Endothelial cell of umbilical vein (primary cell): ENCODE results near the gene ACIN1. TPM values are rescaled to one million over a fixed set of nuclear protein-coding genes. Genes with fewer than 3 reads are reported as not detected.

Source experiments
- BruUV-seq: library from RNA; stranded (reverse); fragments of 400-500 nt; replicated peaks from 2 replicates; lab custom pipeline; 2021; lab: Mats Ljungman, UMichigan
- CTCF ChIA-PET: fragments of 300-600, 350-600 bp; sonication (Branson Sonifier 250); formaldehyde crosslinking; loops from one replicate; lab custom pipeline; 2021; ENCODE audit warnings: antibody characterized with exemption, inconsistent platforms; lab: Charles Lee
- POLR2A ChIA-PET: fragments of 300-600, 350-600 bp; sonication (Branson Sonifier 250); formaldehyde crosslinking; loops from one replicate; lab custom pipeline; 2021; ENCODE audit warnings: antibody characterized with exemption, inconsistent platforms; lab: Charles Lee
- DNase-seq: peaks from one replicate; pipeline ENCODE4 v3.0.0-alpha.2; 2011; ENCODE audit warnings: low read depth, low spot score
- FAIRE-seq: peaks from 2 replicates; lab custom pipeline; 2011; peaks lifted over from hg19 to GRCh38; lab: Jason Lieb, UNC
- H2AFZ ChIP-seq: 2 replicates; pipeline ENCODE4 v1.6.0; 2012; ENCODE audit warnings: low read depth, low read length, control low read depth, inconsistent platforms
- H3K27ac ChIP-seq: 2 replicates; pipeline ENCODE4 v1.5.1; 2011; ENCODE audit warnings: low read depth, mild to moderate bottlenecking, control low read depth, low read length, moderate library complexity; ENCODE audit not compliant: insufficient read depth
- H3K27me3 ChIP-seq, 2 experiments: 2 replicates each; pipeline versions ENCODE4 v1.6.0 to v1.6.1; 2011; ENCODE audit warnings: low read length in 2 of 2, mixed read lengths in 1 of 2; ENCODE audit not compliant: control insufficient read depth in 2 of 2, insufficient read depth in 2 of 2
- H3K36me3 ChIP-seq, 2 experiments: 2 replicates in 1 of 2; 3 replicates in 1 of 2; pipeline ENCODE4 v1.5.1; 2011; ENCODE audit warnings: low read length in 2 of 2, mild to moderate bottlenecking in 1 of 2, moderate library complexity in 1 of 2; ENCODE audit not compliant: control insufficient read depth in 2 of 2, insufficient read depth in 2 of 2; ENCODE audit errors: extremely low read depth in 1 of 2
- H3K4me1 ChIP-seq: 3 replicates; pipeline ENCODE4 v1.5.1; 2011; ENCODE audit warnings: mild to moderate bottlenecking, low read length; ENCODE audit not compliant: control insufficient read depth, insufficient read depth; ENCODE audit errors: extremely low read depth
- H3K4me2 ChIP-seq: 2 replicates; pipeline ENCODE4 v1.6.1; 2011; ENCODE audit warnings: low read length, control low read depth, mixed read lengths; ENCODE audit not compliant: insufficient read depth
- H3K4me3 ChIP-seq, 3 experiments: fragments of 200-600 bp in 1 of 3; sonication (generic), shearing (Covaris generic) in 1 of 3; replicated peaks in 1 of 3; 2 replicates each; pipeline ENCODE4 v1.5.1; 2011 to 2016; ENCODE audit warnings: control low read depth in 3 of 3, low read length in 3 of 3, mild to moderate bottlenecking in 2 of 3, inconsistent platforms in 1 of 3, low read depth in 1 of 3, moderate library complexity in 1 of 3; ENCODE audit not compliant: insufficient read depth in 1 of 3
- H3K79me2 ChIP-seq: 2 replicates; pipeline ENCODE4 v1.6.0; 2012; ENCODE audit warnings: low read length, inconsistent platforms; ENCODE audit not compliant: control insufficient read depth, insufficient read depth
- H3K9ac ChIP-seq: replicated peaks from 2 replicates; pipeline ENCODE3; 2011; ENCODE audit warnings: low read length, control low read depth; ENCODE audit not compliant: insufficient read depth; ENCODE audit errors: extremely low read depth
- H3K9me1 ChIP-seq: replicated peaks from 3 replicates; pipeline ENCODE4 v1.6.0; 2011; ENCODE audit warnings: mild to moderate bottlenecking, low read length; ENCODE audit not compliant: control insufficient read depth, insufficient read depth; ENCODE audit errors: extremely low read depth
- H3K9me3 ChIP-seq: replicated peaks from 2 replicates; pipeline ENCODE4 v1.5.1; 2012; ENCODE audit warnings: low read length, inconsistent platforms; ENCODE audit not compliant: control insufficient read depth, insufficient read depth
- H4K20me1 ChIP-seq: replicated peaks from 2 replicates; pipeline ENCODE3; 2011; ENCODE audit warnings: mild to moderate bottlenecking, low read length; ENCODE audit not compliant: control insufficient read depth, insufficient read depth; ENCODE audit errors: extremely low read depth
- CTCF ChIP-seq, 2 donors: IDR thresholded peaks; 1 replicate in 1 of 2; 2 replicates in 1 of 2; pipeline ENCODE4 v1.5.1; 2011; ENCODE audit warnings: low read length in 2 of 2, mild to moderate bottlenecking in 2 of 2, moderate library complexity in 2 of 2, control low read depth in 1 of 2, inconsistent platforms in 1 of 2, low read depth in 1 of 2; ENCODE audit not compliant: insufficient read depth in 1 of 2; ENCODE audit errors: extremely low read depth in 1 of 2
- EZH2 ChIP-seq: IDR thresholded peaks from 2 replicates; pipeline ENCODE4 v1.6.1; 2012; ENCODE audit warnings: borderline replicate concordance, low read depth, mild to moderate bottlenecking, moderate library complexity, low read length, inconsistent platforms; ENCODE audit not compliant: severe bottlenecking
- FOS ChIP-seq: IDR thresholded peaks from 2 replicates; pipeline ENCODE4 v1.6.1; 2011; ENCODE audit warnings: mild to moderate bottlenecking, low read length, moderate library complexity, borderline replicate concordance; ENCODE audit not compliant: insufficient read depth
- GATA2 ChIP-seq: IDR thresholded peaks from 2 replicates; pipeline ENCODE4 v1.7.0; 2011; ENCODE audit warnings: low read depth, mild to moderate bottlenecking, moderate library complexity, mixed read lengths, low read length; ENCODE audit not compliant: insufficient read length, insufficient read depth
- JUN ChIP-seq: IDR thresholded peaks from 2 replicates; pipeline ENCODE4 v1.6.1; 2011; ENCODE audit warnings: borderline replicate concordance, low read depth; ENCODE audit not compliant: insufficient read length, insufficient read depth
- MYC ChIP-seq: IDR thresholded peaks from one replicate; pipeline ENCODE4 v1.6.1; 2011; ENCODE audit warnings: mild to moderate bottlenecking, low read depth, low read length
- POLR2A ChIP-seq: IDR thresholded peaks from 2 replicates; pipeline ENCODE4 v1.6.1; 2012; ENCODE audit warnings: low read depth, mild to moderate bottlenecking, control low read depth, low read length
- POLR2AphosphoS5 ChIP-seq: IDR thresholded peaks from 2 replicates; pipeline ENCODE4 v1.6.1; 2012; ENCODE audit warnings: low read depth, mild to moderate bottlenecking, control low read depth, low read length, moderate library complexity; ENCODE audit not compliant: insufficient read depth
- dilution Hi-C: fragments of 300-500 bp; cut with MboI; formaldehyde crosslinking; loops from one replicate; pipeline ENCODE4 v1.15.0; 2019; ENCODE audit warnings: low sequenced_read_pairs; ENCODE audit not compliant: extremely low pct_ligation_motif_present
- intact Hi-C: fragments of 100-400 bp; cut with micrococcal nuclease; formaldehyde crosslinking; loops from one replicate; pipeline ENCODE4 v1.10.0; 2022
- polyA plus RNA-seq, 4 experiments: library from polyadenylated mRNA; depleted of rRNA in 3 of 4; stranded (reverse) in 3 of 4; unstranded in 1 of 4; fragments of >200 nt; gene quantifications; 2 replicates each; pipeline versions ENCODE4 v1.2.1 to v1.2.3, GENCODE V29; 2011 to 2012; ENCODE audit warnings: missing spikeins in 1 of 4
- total RNA-seq: library from RNA; stranded (reverse); gene quantifications from 2 replicates; pipeline ENCODE4 v1.2.3, GENCODE V29; 2021
- TF ChIP-seq, protein P1 (sequence below): IDR thresholded peaks from 2 replicates; pipeline ENCODE4 v1.6.1; 2011; ENCODE audit not compliant: insufficient read depth, insufficient read length

Gene ACIN1
- total and polyA plus RNA-seq, 2 donors (not counting 3 experiments of a cell fraction or from before 2014, with no cell fraction given), result 146 to 240 TPM

DNA sequence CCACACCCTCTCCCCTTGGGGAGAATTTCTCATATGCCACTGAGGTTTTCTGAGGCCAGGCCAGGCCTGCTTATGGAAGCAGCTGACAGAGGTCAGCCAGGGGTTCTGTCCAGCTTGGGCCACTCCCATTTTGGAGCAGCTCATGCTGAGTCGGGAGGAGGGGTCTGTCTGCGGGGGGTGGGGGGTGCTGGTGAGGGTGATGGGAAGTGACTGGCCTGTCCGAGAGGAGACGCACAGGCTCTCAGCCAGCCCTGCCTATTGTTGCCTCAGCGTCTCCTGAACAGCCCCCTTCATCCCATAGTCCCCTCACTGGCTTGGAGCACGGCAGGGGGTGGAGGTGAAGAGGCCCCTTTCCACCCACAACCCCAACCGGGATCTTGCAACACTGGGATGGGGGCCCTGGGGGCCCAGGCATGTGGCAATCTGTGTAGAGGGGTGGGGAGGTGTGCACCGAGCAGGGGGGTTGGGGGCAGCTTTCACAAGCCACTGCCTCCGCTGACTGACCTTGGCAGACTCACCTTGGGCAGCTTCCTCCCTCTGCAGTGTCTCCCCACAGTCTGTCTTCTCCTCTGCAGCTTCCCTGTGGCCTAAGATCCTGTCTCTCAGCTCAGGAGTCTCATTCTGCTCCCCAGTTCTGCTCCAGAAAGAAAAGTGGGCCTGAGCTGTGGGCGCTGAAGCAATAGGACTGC lies 18.6 kb upstream of the ACIN1 start:
- H3K27me3 ChIP-seq, result peaks cover 9 to 10% of the 10 kb centered on the region in 2 experiments
- no peaks in the 10 kb centered on the region for H3K36me3 ChIP-seq
- intact Hi-C loops, result no loop called here
- dilution Hi-C loops, result no loop called here
- ChIA-PET CTCF (interaction anchor here (0.6 to 6.7 kb wide), 5 partner anchors 36 to 126 kb away, joined by 3 to 141 read pairs (median 69); no protein-coding TSS in a partner anchor), POLR2A (no interaction called here)
- DNase-seq (no peak), FAIRE-seq (no peak)
- no peak for TF ChIP-seq CTCF (IDR thresholded peaks at IDR 0.05; ENCODE audit: extremely low read depth in 1 of 2, insufficient read depth in 1 of 2, low read depth in 1 of 2, low read length in 2 of 2)
- TF ChIP-seq POLR2AphosphoS5, result no peak
- no peak for TF ChIP-seq EZH2
- TF ChIP-seq JUN, result no peak
- no peak for TF ChIP-seq GATA2
- no peak for TF ChIP-seq POLR2A
- no peak for TF ChIP-seq FOS
- TF ChIP-seq MYC, result no peak
- TF ChIP-seq, protein P1, sequence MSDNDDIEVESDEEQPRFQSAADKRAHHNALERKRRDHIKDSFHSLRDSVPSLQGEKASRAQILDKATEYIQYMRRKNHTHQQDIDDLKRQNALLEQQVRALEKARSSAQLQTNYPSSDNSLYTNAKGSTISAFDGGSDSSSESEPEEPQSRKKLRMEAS, result no peak
- H3K79me2 ChIP-seq, result no peaks in the 10 kb centered on the region
- no TSS peak for BruUV-seq
- no peaks in the 10 kb centered on the region for H3K9me1 ChIP-seq
- H3K27ac ChIP-seq, result no peak overlapping the region
- no peak overlapping the region for H3K9ac ChIP-seq
- no peaks in the 10 kb centered on the region for H4K20me1 ChIP-seq
- H3K4me3 ChIP-seq, result no peak overlapping the region
- H2AFZ ChIP-seq, result no peak overlapping the region
- no peaks in the 10 kb centered on the region for H3K9me3 ChIP-seq
- peaks cover 13% of the 10 kb centered on the region for H3K4me1 ChIP-seq
- no peak overlapping the region for H3K4me2 ChIP-seq
